ENCODE measurements around the gene NCSTN.

DNA sequence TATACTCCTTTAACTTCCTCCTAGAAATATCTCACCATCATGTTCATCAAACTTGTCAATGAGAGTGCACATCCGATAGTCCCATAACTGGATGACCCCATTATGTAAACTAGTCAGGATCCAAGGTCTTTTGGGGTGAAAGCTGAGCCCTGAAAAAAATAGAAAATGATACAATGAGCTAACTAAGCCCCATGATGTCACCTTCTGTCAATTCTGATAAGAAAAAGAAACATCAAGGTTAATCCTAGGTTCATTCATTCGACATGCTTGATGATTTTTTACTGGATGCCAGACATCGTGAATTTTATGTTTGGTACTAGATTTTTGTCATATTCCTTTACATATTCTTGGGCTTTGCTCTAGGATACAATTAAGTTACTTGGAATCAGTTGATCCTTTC lies 3.0 kb upstream of the NCSTN start:
- no peak for TF ChIP-seq EP300 (IDR thresholded peaks at IDR 0.05; ENCODE audit: low read depth)
- TF ChIP-seq, protein P1, sequence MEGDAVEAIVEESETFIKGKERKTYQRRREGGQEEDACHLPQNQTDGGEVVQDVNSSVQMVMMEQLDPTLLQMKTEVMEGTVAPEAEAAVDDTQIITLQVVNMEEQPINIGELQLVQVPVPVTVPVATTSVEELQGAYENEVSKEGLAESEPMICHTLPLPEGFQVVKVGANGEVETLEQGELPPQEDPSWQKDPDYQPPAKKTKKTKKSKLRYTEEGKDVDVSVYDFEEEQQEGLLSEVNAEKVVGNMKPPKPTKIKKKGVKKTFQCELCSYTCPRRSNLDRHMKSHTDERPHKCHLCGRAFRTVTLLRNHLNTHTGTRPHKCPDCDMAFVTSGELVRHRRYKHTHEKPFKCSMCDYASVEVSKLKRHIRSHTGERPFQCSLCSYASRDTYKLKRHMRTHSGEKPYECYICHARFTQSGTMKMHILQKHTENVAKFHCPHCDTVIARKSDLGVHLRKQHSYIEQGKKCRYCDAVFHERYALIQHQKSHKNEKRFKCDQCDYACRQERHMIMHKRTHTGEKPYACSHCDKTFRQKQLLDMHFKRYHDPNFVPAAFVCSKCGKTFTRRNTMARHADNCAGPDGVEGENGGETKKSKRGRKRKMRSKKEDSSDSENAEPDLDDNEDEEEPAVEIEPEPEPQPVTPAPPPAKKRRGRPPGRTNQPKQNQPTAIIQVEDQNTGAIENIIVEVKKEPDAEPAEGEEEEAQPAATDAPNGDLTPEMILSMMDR (IDR thresholded peaks at IDR 0.05): no peak

Measured in transverse colon (tissue), 3 donors.